Measurements from ENCODE around the gene XG.

Gene XG

GRCh38 chrX:2801223-2801622 is 49.4 kb downstream of the XG start:
- TF ChIP-seq CTCF (IDR thresholded peaks at IDR 0.05): no peak

- TF ChIP-seq CTCF (IDR thresholded peaks at IDR 0.05): no peak
Observed at GRCh38 chrX:2811271-2811670, 59.4 kb downstream of the XG start.

GRCh38 chrX:2812161-2812907 is 60.5 kb downstream of the XG start:
- peak; percentile 52 for TF ChIP-seq CTCF (IDR thresholded peaks at IDR 0.05)

GRCh38 chrX:2817036-2817435 is 65.2 kb downstream of the XG start:
- TF ChIP-seq CTCF (IDR thresholded peaks at IDR 0.05): no peak

- TF ChIP-seq CTCF (IDR thresholded peaks at IDR 0.05): peak; percentile 52
Observed at GRCh38 chrX:2819345-2820135, 67.7 kb downstream of the XG start.

GRCh38 chrX:2820136-2820771 is 68.4 kb downstream of the XG start:
- no peak for TF ChIP-seq CTCF (IDR thresholded peaks at IDR 0.05)

- no peak for TF ChIP-seq CTCF (IDR thresholded peaks at IDR 0.05)
Observed at GRCh38 chrX:2823795-2824386, 72.1 kb downstream of the XG start.

Data from LNCAP (cell line).